Measurements from ENCODE around the gene TOLLIP.

DNA sequence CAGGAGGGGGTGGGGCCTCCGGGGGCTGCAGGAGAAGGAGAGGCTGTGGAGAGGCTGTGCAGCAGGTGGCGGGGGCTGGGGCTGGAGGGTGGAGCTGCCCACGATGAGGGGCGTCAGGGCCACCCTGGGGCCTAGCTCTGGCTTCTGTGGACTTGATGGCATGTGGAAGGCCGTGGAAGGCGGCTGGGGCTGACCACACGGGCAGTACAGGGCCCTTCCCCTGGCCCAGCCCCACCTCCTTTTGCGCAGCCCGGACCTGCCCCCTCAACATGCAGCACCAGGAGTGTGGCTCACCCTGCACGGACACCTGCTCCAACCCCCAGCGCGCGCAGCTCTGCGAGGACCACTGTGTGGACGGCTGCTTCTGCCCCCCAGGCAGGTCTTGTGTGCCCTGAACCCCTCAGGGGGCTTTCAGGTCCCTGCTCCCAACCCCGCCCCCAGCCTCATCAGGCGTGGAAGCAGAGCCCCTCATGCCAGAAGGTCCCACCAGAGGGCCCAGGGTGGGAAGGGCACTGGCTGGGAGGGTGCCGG lies 80.4 kb downstream of the TOLLIP start:
- TF ChIP-seq, protein P1, sequence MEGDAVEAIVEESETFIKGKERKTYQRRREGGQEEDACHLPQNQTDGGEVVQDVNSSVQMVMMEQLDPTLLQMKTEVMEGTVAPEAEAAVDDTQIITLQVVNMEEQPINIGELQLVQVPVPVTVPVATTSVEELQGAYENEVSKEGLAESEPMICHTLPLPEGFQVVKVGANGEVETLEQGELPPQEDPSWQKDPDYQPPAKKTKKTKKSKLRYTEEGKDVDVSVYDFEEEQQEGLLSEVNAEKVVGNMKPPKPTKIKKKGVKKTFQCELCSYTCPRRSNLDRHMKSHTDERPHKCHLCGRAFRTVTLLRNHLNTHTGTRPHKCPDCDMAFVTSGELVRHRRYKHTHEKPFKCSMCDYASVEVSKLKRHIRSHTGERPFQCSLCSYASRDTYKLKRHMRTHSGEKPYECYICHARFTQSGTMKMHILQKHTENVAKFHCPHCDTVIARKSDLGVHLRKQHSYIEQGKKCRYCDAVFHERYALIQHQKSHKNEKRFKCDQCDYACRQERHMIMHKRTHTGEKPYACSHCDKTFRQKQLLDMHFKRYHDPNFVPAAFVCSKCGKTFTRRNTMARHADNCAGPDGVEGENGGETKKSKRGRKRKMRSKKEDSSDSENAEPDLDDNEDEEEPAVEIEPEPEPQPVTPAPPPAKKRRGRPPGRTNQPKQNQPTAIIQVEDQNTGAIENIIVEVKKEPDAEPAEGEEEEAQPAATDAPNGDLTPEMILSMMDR (IDR thresholded peaks at IDR 0.05) = no peak
- TF ChIP-seq POLR2A (IDR thresholded peaks at IDR 0.05) = no peak
